ENCODE measurements around the gene VWA5B2.

The VWA5B2 gene

GRCh38 chr3:184229394-184230080, at the start of gene VWA5B2:
VWA5B2 (plus strand) TSS chr3:184229585; CDS start chr3:184230529, 944 bp downstream.
- no peak for DNase-seq (ENCODE audit: low spot score)

- no peak for DNase-seq (ENCODE audit: low spot score)
Observed at GRCh38 chr3:184180165-184180564, 49.2 kb upstream of the VWA5B2 start.

- DNase-seq (ENCODE audit: low spot score) = no peak
Observed at GRCh38 chr3:184181596-184181995, 47.8 kb upstream of the VWA5B2 start.

GRCh38 chr3:184183679-184184078, 45.7 kb upstream of the VWA5B2 start:
- no peak for DNase-seq (ENCODE audit: low spot score)

DNA sequence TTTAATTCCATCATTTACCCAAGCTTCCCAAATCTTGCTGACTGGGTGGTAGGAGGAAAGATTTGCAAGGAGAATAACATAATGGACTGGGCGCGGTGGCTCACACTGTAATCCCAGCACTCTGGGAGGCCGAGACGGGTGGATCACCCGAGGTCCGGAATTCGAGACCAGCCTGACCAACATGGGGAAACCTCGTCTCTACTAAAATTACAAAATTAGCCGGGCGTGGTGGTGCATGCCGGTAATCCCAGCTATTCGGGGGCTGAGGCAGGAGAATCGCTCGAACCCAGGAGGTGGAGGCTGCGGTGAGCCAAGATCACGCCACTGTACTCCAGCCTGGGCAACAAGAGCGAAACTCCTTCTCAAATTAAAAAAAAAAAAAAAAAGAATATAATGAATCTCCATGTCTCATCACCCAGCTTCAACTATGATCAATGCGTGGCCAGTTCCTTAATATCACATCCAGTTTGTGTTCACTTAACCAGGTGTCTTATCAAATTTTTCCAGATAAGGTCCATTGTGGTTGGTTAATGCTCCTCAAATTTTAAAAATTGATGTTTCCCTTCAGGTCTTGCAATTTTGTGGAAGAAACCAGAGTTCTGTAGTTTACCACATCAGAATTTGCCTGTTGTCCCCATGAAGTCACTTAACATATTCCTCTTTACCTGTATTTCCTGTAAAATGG, 44.7 kb upstream of the VWA5B2 start:
- peak; percentile 25 for DNase-seq (ENCODE audit: low spot score)

DNA sequence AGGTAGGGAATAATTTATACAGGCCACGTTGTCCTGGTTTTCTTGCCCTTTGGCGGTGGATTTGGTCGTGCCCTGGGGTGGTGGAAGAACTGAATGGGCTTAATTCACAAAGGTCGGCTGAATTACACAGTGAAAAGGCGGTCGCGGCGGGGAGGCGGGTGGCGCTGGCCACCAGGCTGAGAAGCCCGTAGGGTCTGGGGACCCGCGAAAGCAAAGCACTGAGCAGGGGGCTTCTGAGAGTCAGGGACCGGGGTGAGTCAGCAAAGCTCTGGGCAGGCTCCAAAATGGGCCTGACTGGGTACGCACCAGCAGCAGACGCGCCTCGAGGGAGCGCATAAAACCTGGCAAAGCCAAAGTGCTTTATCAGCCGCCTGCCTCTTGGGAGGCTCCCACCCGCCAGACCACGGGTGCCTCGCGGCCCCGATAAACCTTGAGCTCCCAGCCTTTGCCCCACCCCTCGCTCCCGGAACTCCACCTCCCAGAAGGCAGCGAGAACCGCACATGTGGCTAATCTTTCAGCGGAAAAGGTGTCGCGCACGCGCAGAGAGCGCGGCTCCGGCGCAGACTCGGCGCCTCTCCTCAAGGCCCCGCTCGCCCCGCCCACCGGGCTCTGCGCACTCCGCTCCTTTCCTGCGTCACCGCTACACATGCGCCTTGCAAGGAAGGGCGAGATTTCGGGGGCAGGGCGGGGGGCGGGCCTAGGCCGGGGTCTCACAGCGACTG, 43.8 kb upstream of the VWA5B2 start:
- DNase-seq (ENCODE audit: low spot score) = peak; percentile 100

DNA sequence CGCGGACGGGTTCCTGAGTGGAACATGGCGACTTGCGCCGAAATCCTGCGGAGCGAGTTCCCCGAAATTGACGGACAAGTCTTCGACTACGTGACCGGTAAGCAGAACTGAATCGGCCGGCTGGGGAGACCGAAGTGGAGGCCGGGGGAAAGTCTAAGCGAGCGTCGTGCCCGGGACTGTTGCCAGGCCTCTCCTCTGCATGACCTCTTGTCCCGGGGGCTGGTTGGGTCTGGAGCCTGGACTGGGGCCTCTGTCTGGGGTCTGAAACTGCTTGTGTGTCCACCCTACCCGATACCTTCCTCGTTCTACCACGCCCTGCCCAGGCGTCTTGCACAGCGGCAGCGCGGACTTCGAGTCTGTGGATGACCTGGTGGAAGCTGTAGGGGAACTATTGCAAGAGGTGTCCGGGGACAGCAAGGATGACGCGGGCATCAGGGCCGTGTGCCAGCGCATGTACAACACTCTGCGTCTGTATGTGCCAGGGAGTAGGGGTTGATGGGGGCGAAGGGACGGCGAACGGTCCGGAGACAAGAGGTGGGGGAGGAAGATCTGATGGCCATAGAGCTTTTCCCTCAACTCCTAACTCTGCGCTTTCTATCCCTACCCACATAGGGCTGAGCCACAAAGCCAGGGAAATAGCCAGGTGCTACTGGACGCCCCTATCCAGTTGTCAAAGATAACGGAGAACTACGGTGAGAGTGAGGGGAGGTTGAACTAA, 43.0 kb upstream of the VWA5B2 start, which contains the start of gene ABCF3:
Gene ABCF3, plus strand, starts transcription at position 16 of the 718 bp plus-strand sequence. Its CDS starts 9 bp downstream, at position 25.
- no peak for DNase-seq (ENCODE audit: low spot score)

DNA sequence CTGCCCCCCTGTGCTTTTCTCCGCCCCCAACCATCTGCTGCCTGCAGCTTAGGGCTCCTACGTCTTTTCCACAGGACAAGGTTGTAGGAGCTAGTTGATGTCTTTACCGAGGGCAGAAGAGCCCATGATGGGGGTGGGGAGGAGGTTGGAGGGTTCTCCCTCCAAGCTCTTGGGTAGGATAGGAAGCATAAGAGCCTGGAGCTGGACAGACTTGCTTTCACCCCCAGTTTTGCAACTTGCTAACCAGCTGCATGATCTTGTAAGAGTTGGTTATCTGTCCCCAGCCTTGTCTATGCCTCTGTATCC, 42.5 kb upstream of the VWA5B2 start:
- no peak for DNase-seq (ENCODE audit: low spot score)

GRCh38 chr3:184188080-184188479, 41.3 kb upstream of the VWA5B2 start:
- DNase-seq (ENCODE audit: low spot score) = no peak

- no peak for DNase-seq (ENCODE audit: low spot score)
Observed at GRCh38 chr3:184189421-184189820, 40.0 kb upstream of the VWA5B2 start.

DNA sequence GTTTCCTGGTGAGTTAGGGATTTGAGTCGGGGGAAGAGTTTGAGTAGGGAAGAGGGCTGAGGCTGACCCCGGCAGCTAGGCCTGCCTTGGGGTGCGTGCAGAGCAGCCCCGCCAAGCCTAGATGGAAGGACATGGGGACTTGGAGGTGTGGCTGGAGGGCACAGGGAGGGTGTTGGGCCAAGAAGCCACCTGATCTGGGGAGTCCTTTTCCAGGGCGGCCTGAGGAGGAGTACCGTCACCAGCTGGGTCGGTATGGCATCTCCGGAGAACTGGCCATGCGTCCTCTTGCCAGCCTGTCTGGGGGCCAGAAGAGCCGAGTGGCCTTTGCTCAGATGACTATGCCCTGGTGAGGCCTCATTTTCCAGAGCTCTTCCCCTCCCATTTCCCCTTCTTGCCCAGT, 36.5 kb upstream of the VWA5B2 start:
- no peak for DNase-seq (ENCODE audit: low spot score)

DNA sequence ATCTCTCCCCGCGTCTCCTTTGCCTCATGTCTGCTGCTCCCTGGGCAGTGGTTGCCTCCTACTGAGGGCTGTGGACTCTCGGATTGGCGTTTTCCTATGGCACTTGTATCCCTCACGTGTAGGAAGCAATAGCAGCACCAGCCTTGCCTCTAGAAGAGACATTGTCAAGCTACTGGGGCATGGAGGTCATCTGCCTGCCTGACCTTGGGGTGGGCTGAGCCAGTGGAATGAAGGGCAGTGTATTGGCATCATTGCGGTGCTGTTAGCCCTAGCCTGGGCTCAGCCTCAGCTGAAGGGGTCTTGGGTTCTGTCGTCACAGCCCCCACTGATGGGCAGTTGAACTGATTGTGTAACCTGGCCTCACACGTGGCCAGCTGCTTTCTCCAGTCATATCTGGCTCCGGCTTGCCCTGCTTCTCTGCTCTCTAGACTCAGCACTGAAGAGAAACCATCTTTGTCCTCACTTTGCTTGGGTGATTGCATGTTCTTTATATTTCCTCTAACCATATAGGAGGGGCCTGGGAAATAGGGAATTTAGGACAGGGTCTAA, 35.3 kb upstream of the VWA5B2 start:
- DNase-seq (ENCODE audit: low spot score) = no peak

DNA sequence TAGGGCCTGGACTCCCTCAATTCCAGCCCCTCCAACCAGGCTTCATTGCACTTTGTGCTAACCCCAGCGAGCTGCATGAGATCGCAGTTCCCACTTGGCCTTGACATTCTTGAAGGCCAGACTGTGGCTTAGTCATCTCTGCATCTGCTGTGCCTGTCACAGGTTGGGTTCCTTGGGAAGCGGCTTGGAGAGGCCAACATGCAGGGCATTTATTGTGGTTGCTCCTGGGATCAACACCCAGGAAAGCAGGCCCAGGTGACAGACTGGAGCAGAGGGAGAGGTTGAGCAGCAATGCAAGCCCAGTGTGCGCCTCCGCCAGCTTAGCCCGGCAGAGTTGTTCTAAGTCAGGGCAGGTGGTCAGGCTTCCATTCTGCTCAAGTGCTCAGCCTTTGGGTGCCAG, 32.8 kb upstream of the VWA5B2 start:
- no peak for DNase-seq (ENCODE audit: low spot score)

DNA sequence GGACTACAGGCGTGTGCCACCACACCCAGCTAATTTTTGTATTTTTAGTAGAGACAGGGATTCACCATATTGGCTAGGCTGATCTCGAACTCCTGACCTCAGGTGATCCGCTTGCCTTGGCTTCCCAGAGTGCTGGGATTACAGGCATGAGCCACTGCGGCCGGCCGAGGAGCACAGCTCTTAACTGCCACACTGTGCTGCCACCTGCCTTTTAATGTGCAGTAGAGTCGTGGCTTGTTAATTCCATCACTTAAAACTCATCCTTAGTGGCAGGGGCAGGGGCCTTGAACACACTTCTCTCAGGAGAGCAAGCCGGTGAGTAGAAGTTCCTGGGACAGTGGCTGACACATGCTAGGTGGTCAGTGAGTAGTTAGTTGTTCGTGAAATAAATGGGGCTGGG, 30.9 kb upstream of the VWA5B2 start:
- no peak for DNase-seq (ENCODE audit: low spot score)

DNA sequence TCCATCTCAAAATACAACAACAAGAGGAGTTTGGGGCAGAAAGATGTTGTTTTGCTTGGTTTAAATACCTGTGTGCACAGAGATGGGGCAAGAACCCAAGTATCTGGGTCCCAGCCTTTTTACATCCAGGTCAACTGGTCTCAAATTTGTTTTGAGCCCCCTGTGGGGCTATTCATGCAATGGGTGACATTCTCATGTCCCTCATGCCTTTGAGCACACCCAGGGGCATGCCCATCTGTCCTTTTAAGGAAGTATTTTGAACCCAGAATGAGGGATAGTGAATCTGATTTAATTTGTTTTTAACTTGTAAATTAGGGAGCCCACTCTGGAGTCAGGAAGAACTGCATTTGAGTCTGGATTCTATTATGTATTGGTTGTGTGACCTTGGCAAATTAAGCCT, 28.6 kb upstream of the VWA5B2 start:
- DNase-seq (ENCODE audit: low spot score) = no peak

- DNase-seq (ENCODE audit: low spot score) = no peak
Observed at GRCh38 chr3:184203526-184203925, 25.9 kb upstream of the VWA5B2 start.

DNA sequence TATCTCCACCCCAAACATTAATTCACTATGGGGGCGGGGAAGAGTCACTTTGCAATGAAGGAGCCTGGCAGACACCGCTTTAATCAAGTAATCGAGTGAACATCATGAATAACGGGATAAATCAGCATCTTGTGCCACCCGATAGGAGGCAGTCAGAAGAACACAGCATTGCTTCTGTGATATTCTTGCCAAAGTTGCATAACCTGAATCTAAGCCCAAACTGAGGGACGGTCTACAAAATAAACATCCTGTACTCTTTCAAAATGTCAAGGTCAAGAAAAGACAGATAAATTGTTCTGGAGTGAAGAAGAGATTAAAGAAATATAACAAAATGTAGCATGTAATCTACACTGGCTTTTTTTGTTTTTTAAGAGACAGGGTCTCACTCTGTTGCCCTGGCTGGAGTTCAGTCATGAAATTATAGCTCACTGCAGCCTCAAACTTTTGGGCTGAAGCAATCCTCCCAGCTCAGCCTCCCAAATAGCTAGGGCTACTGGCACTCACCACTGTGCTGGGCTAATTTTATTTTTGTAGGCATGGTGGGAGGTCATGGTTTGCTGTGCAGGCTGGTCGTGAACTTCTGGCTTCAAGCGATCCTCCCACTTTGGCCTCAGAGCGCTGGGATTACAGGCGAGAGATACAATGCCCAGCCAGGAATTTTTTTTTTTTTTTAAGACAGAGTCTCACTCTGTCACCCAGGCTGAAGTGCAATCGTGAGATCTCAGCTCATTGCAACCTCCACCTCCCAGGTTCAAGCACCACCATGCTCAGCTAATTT, 20.1 kb upstream of the VWA5B2 start:
- no peak for DNase-seq (ENCODE audit: low spot score)

DNA sequence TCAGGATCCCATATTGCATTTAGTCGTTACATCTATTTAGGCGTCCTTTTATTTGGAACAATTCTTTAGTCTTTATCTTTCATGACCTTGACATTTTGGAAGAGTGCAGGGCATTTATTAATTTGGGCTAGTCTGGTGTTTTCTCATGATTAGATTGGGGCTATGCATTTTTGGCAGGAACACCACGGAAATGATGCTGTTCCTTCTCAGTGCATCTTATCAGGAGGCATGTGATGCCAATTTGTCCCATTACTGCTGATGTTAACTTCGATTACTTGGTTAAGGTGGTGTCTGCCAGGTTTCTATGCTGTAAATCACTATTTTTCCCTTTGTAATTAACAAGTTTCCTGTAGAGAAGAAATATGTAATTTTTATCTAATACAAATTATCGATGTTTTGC, 18.1 kb upstream of the VWA5B2 start:
- DNase-seq (ENCODE audit: low spot score) = no peak

GRCh38 chr3:184211718-184212117, 17.7 kb upstream of the VWA5B2 start:
- DNase-seq (ENCODE audit: low spot score) = no peak

DNA sequence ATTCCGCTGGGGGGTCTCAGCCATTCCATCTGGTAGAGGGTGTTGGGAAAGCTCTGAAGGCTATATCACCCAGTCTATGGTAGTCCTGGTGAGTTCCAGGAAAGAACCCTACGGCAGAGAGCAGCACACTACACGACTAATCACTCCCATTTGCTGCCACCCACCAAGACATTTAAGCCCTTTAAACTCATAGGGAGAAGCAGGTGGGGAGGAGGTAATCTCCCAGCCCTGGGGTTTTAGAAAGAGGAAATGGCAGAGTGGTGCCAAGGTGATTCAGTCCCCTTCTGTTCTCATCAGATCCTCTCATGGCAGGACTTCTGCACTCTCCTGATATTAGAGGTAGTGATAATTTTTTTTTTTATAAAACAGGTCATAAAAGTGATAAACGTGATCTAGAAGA, 10.6 kb upstream of the VWA5B2 start:
- DNase-seq (ENCODE audit: low spot score) = no peak

DNA sequence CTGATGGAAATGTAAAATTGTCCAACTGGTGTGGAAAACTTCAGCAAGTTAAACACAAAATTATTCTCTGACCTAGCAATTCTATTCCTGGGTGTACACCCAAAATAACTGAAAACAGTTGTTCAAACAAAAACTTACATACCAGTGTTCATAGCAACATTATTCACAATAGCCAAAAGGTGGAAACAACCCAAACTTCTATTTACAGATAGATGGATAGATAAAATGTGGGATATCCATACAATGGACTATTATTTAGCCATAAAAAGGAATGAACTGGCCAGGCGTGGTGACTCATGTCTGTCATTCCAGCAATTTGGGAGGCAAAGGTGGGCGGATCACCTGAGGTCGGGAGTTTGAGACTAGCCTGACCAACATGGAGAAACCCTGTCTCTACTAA, 6.9 kb upstream of the VWA5B2 start:
- DNase-seq (ENCODE audit: low spot score) = no peak

DNA sequence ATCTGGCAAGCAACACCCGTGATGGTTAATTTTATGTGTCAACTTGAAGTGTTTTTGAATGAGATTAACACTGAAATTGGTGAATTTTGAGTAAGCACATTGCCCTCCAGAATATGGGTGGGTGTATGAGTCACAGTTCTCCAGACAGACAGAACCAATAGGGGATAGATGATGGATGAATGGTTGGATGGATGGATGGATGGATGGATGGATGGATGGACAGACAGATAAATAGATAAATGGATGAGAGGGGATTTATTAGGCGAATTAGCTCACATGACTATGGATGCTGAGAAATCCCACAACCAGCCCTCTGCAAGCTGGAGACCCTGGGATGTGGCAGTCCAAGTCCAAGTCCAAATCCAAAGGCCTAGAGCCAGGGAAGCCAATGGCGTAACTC, 5.4 kb upstream of the VWA5B2 start:
- DNase-seq (ENCODE audit: low spot score) = no peak

Measured in hematopoietic multipotent progenitor cell treated with erythropoietin and hydrocortisone succinate and interleukin-3 and kit ligand, for 17 days (in vitro differentiated cells).